Measurements from ENCODE around the gene CASK.
A peak's percentile ranks its signal among the peaks of the same experiment; 100 is the strongest.

CASK gene

GRCh38 chrX:41889317-41890025 is 33.9 kb downstream of the CASK start:
- H3K4me3 ChIP-seq (replicated peaks in 1 of 2; ENCODE audit: low read depth in 2 of 2, low read length in 2 of 2): no peak overlapping the region
- TF ChIP-seq CTCF (IDR thresholded peaks at IDR 0.05; ENCODE audit: low read depth, low read length): no peak
- DNase-seq (ENCODE audit: low read depth in 2 of 2): peak; percentile 7 to 53

GRCh38 chrX:41887691-41888090 is 35.7 kb downstream of the CASK start:
- H3K4me3 ChIP-seq (replicated peaks in 1 of 2; ENCODE audit: low read depth in 2 of 2, low read length in 2 of 2): no peak overlapping the region
- TF ChIP-seq CTCF (IDR thresholded peaks at IDR 0.05; ENCODE audit: low read depth, low read length): no peak
- DNase-seq (ENCODE audit: low read depth in 2 of 2): no peak

GRCh38 chrX:41885724-41886123 is 37.6 kb downstream of the CASK start:
- no peak overlapping the region for H3K4me3 ChIP-seq (replicated peaks in 1 of 2; ENCODE audit: low read depth in 2 of 2, low read length in 2 of 2)
- DNase-seq (ENCODE audit: low read depth in 2 of 2): no peak
- no peak for TF ChIP-seq CTCF (IDR thresholded peaks at IDR 0.05; ENCODE audit: low read depth, low read length)

- DNase-seq (ENCODE audit: low read depth in 2 of 2): no peak
- no peak overlapping the region for H3K4me3 ChIP-seq (replicated peaks in 1 of 2; ENCODE audit: low read depth in 2 of 2, low read length in 2 of 2)
- TF ChIP-seq CTCF (IDR thresholded peaks at IDR 0.05; ENCODE audit: low read depth, low read length): no peak
These were observed 42.2 kb downstream of the CASK start for GRCh38 chrX:41881166-41881565.

GRCh38 chrX:41877167-41877566 is 46.2 kb downstream of the CASK start:
- TF ChIP-seq CTCF (IDR thresholded peaks at IDR 0.05; ENCODE audit: low read depth, low read length): no peak
- no peak for DNase-seq (ENCODE audit: low read depth in 2 of 2)
- H3K4me3 ChIP-seq (replicated peaks in 1 of 2; ENCODE audit: low read depth in 2 of 2, low read length in 2 of 2): no peak overlapping the region

GRCh38 chrX:41875142-41875541 is 48.2 kb downstream of the CASK start:
- TF ChIP-seq CTCF (IDR thresholded peaks at IDR 0.05; ENCODE audit: low read depth, low read length): no peak
- no peak overlapping the region for H3K4me3 ChIP-seq (replicated peaks in 1 of 2; ENCODE audit: low read depth in 2 of 2, low read length in 2 of 2)
- peak in 1 of 2 donors; percentile 11 for DNase-seq (ENCODE audit: low read depth in 2 of 2)

- no peak for TF ChIP-seq CTCF (IDR thresholded peaks at IDR 0.05; ENCODE audit: low read depth, low read length)
- no peak overlapping the region for H3K4me3 ChIP-seq (replicated peaks in 1 of 2; ENCODE audit: low read depth in 2 of 2, low read length in 2 of 2)
- no peak for DNase-seq (ENCODE audit: low read depth in 2 of 2)
These were observed 52.6 kb downstream of the CASK start for GRCh38 chrX:41870719-41871151.

All from cardiac fibroblast (primary cell).